DMS53 (cell line): ENCODE measurements around the gene DNAJC3.
"Not testable (repeated sequence)": the region's sequence is repeated elsewhere in the genome, so short reads cannot be mapped to it uniquely, and the experiment has no call there.

Experiments
- DNase-seq: peaks from one replicate; lab custom pipeline; 2025; lab: John Stamatoyannopoulos, UW

DNAJC3 gene

GRCh38 chr13:95714142-95714832 is 37.3 kb downstream of the DNAJC3 start:
- no peak for DNase-seq

GRCh38 chr13:95716231-95716630 is 39.3 kb downstream of the DNAJC3 start:
- no peak for DNase-seq

- DNase-seq: no peak
These were observed 45.3 kb downstream of the DNAJC3 start for GRCh38 chr13:95722241-95722640.

GRCh38 chr13:95723438-95723837 is 46.5 kb downstream of the DNAJC3 start:
- no peak for DNase-seq

- no peak for DNase-seq
These were observed 47.3 kb downstream of the DNAJC3 start for GRCh38 chr13:95724252-95724651.

- DNase-seq: no peak
These were observed 49.9 kb downstream of the DNAJC3 start for GRCh38 chr13:95726876-95727275.

GRCh38 chr13:95728957-95729356 is 52.0 kb downstream of the DNAJC3 start:
- DNase-seq: no peak

GRCh38 chr13:95734124-95734523 is 57.2 kb downstream of the DNAJC3 start:
- no peak for DNase-seq

- peak; percentile 1 for DNase-seq
These were observed 63.4 kb downstream of the DNAJC3 start for GRCh38 chr13:95740071-95740978.

GRCh38 chr13:95740979-95741320 is 64.0 kb downstream of the DNAJC3 start:
- no peak for DNase-seq

GRCh38 chr13:95741584-95742563 is 64.9 kb downstream of the DNAJC3 start:
- DNase-seq: no peak

GRCh38 chr13:95743192-95743591 is 66.3 kb downstream of the DNAJC3 start:
- no peak for DNase-seq

GRCh38 chr13:95745289-95745688 is 68.3 kb downstream of the DNAJC3 start:
- no peak for DNase-seq

- peak; percentile 0 for DNase-seq
These were observed 68.8 kb downstream of the DNAJC3 start for GRCh38 chr13:95745752-95746151.

- peak; percentile 70 for DNase-seq
These were observed 72.6 kb downstream of the DNAJC3 start for GRCh38 chr13:95749545-95749944.

GRCh38 chr13:95752677-95753076 is 75.7 kb downstream of the DNAJC3 start:
- DNase-seq: no peak

- no peak for DNase-seq
These were observed 77.1 kb downstream of the DNAJC3 start for GRCh38 chr13:95754069-95754468.

- DNase-seq: no peak
These were observed 79.1 kb downstream of the DNAJC3 start for GRCh38 chr13:95756072-95756471.

- DNase-seq: not testable (repeated sequence)
These were observed 85.7 kb downstream of the DNAJC3 start for GRCh38 chr13:95762626-95763025.

- DNase-seq: no peak
These were observed 86.7 kb downstream of the DNAJC3 start for GRCh38 chr13:95763601-95764000.

GRCh38 chr13:95771905-95772304 is 95.0 kb downstream of the DNAJC3 start:
- no peak for DNase-seq

- DNase-seq: no peak
These were observed 102.6 kb downstream of the DNAJC3 start for GRCh38 chr13:95779522-95779921.
